Measurements from ENCODE around the gene PMEL. TPM values are rescaled to one million over a fixed set of nuclear protein-coding genes. Genes with fewer than 3 reads are reported as not detected.

Gene PMEL
- total and polyA plus RNA-seq, 8 donors, result 0.99 to 3.8 (median 2.6) TPM

- Histone ChIP-seq H3K27me3 (no peaks in the 10 kb centered on the region), H3K4me3 (no peak overlapping the region), H3K36me3 (peaks cover 0 to 8% of the 10 kb centered on the region in 2 donors), H3K9me3 (no peaks in the 10 kb centered on the region), H3K4me1 (peaks cover 6 to 40% of the 10 kb centered on the region in 2 donors), H3K27ac (no peak overlapping the region)
- intact Hi-C loops (cut with DNase I), result no loop called here
- TF ChIP-seq CTCF (IDR thresholded peaks at IDR 0.05), result no peak
- no peak for ATAC-seq
- DNase-seq, result peak in 1 of 4 donors; percentile 24
These were observed 3.5 kb upstream of the PMEL start for GRCh38 chr12:55969356-55969755.

GRCh38 chr12:55966408-55967281 is 803 bp upstream of the PMEL start, which contains the start of gene CDK2:
Gene CDK2, plus strand, starts transcription at chr12:55966830. Its CDS starts 179 bp downstream, at chr12:55967009.
- intact Hi-C loops (cut with DNase I), result no loop called here
- Histone ChIP-seq H3K4me3 (peak within 1 kb of the TSS; percentile 75 to 90), H3K9me3 (no peaks in the 10 kb centered on the region), H3K27ac (peak within 1 kb of the TSS; percentile 83 to 84), H3K4me1 (peaks cover 6 to 28% of the 10 kb centered on the region in 2 donors), H3K36me3 (peaks cover 0 to 8% of the 10 kb centered on the region in 2 donors), H3K27me3 (no peaks in the 10 kb centered on the region)
- no peak for TF ChIP-seq CTCF (IDR thresholded peaks at IDR 0.05)
- DNase-seq (peak; percentile 85 to 95 (median 92)), ATAC-seq (peak; percentile 98)

- DNase-seq (no peak), ATAC-seq (no peak)
- Histone ChIP-seq H3K27ac (no peak overlapping the region), H3K9me3 (no peaks in the 10 kb centered on the region), H3K4me1 (peaks cover 6 to 23% of the 10 kb centered on the region in 2 donors), H3K4me3 (no peak overlapping the region), H3K36me3 (no peaks in the 10 kb centered on the region), H3K27me3 (no peaks in the 10 kb centered on the region)
- TF ChIP-seq CTCF (IDR thresholded peaks at IDR 0.05), result no peak
- intact Hi-C loops (cut with DNase I), result no loop called here
These were observed 602 bp downstream of the PMEL start for GRCh38 chr12:55965240-55965639.

GRCh38 chr12:55963760-55964159 is 2.1 kb downstream of the PMEL start:
- ATAC-seq, result no peak
- H3K36me3 ChIP-seq, result no peaks in the 10 kb centered on the region
- intact Hi-C loops (cut with DNase I), result no loop called here

More at GRCh38 chr12:55963760-55964159, 2.1 kb downstream of the PMEL start:
- DNase-seq, result no peak
- Histone ChIP-seq H3K27ac (no peak overlapping the region), H3K27me3 (no peaks in the 10 kb centered on the region), H3K9me3 (no peaks in the 10 kb centered on the region), H3K4me1 (peaks cover 6 to 23% of the 10 kb centered on the region in 2 donors), H3K4me3 (no peak overlapping the region)
- no peak for TF ChIP-seq CTCF (IDR thresholded peaks at IDR 0.05)
